HG03439 (cell line): ENCODE data around the gene CDADC1.
A peak's percentile ranks its signal among the peaks of the same experiment; 100 is the strongest.

Experiments used
- ATAC-seq: cut with Tn5 transposase; IDR thresholded peaks from one replicate; pipeline ENCODE4 v1.9.1; 2021; ENCODE audit warnings: mild to moderate bottlenecking, moderate library complexity; ENCODE audit not compliant: unreplicated experiment

The CDADC1 gene

GRCh38 chr13:49235856-49236431, 11.8 kb upstream of the CDADC1 start:
- no peak for ATAC-seq

GRCh38 chr13:49238621-49239020, 9.1 kb upstream of the CDADC1 start:
- no peak for ATAC-seq

GRCh38 chr13:49240017-49240416, 7.7 kb upstream of the CDADC1 start:
- ATAC-seq = no peak

- no peak for ATAC-seq
Measured at GRCh38 chr13:49241296-49241695, 6.4 kb upstream of the CDADC1 start.

GRCh38 chr13:49245101-49245500, 2.6 kb upstream of the CDADC1 start:
- no peak for ATAC-seq

- peak; percentile 43 for ATAC-seq
Measured at GRCh38 chr13:49246850-49247642, 679 bp upstream of the CDADC1 start.

GRCh38 chr13:49248622-49249002, 887 bp downstream of the CDADC1 start:
- ATAC-seq = no peak

- ATAC-seq = no peak
Measured at GRCh38 chr13:49251326-49251725, 3.6 kb downstream of the CDADC1 start.

GRCh38 chr13:49253310-49253709, 5.6 kb downstream of the CDADC1 start:
- no peak for ATAC-seq

- no peak for ATAC-seq
Measured at GRCh38 chr13:49254007-49254406, 6.3 kb downstream of the CDADC1 start.

- ATAC-seq = no peak
Measured at GRCh38 chr13:49256841-49257240, 9.1 kb downstream of the CDADC1 start.

GRCh38 chr13:49258089-49258796, 10.5 kb downstream of the CDADC1 start:
- no peak for ATAC-seq

GRCh38 chr13:49259586-49259985, 11.9 kb downstream of the CDADC1 start:
- ATAC-seq = no peak

- no peak for ATAC-seq
Measured at GRCh38 chr13:49262634-49263033, 14.9 kb downstream of the CDADC1 start.

- ATAC-seq = no peak
Measured at GRCh38 chr13:49265822-49266221, 18.1 kb downstream of the CDADC1 start.

- ATAC-seq = no peak
Measured at GRCh38 chr13:49271264-49271663, 23.5 kb downstream of the CDADC1 start.

GRCh38 chr13:49272296-49272695, 24.6 kb downstream of the CDADC1 start:
- no peak for ATAC-seq

GRCh38 chr13:49278211-49278610, 30.5 kb downstream of the CDADC1 start:
- no peak for ATAC-seq

GRCh38 chr13:49279112-49279511, 31.4 kb downstream of the CDADC1 start:
- ATAC-seq = no peak

GRCh38 chr13:49279885-49280284, 32.2 kb downstream of the CDADC1 start:
- ATAC-seq = no peak

- no peak for ATAC-seq
Measured at GRCh38 chr13:49287995-49288394, 40.3 kb downstream of the CDADC1 start.

- no peak for ATAC-seq
Measured at GRCh38 chr13:49288458-49288857, 40.7 kb downstream of the CDADC1 start.
